C4-2B (cell line): ENCODE data around the gene ZNF724.
"Not testable (repeated sequence)": the region's sequence is repeated elsewhere in the genome, so short reads cannot be mapped to it uniquely, and the experiment has no call there.

ENCODE experiments used
- H3K27ac ChIP-seq: fragments of 450-650 bp; 2 replicates; pipeline ENCODE4 v1.5.1; 2017
- ZFX ChIP-seq: fragments of 450-650 bp; IDR thresholded peaks from 2 replicates; pipeline ENCODE4 v1.6.1; 2017
- TF ChIP-seq, protein P1 (sequence below): fragments of 450-650 bp; conservative IDR thresholded peaks from 2 replicates; pipeline ENCODE4 v1.5.1; 2017; ENCODE audit warnings: mild to moderate bottlenecking

ZNF724 gene

DNA sequence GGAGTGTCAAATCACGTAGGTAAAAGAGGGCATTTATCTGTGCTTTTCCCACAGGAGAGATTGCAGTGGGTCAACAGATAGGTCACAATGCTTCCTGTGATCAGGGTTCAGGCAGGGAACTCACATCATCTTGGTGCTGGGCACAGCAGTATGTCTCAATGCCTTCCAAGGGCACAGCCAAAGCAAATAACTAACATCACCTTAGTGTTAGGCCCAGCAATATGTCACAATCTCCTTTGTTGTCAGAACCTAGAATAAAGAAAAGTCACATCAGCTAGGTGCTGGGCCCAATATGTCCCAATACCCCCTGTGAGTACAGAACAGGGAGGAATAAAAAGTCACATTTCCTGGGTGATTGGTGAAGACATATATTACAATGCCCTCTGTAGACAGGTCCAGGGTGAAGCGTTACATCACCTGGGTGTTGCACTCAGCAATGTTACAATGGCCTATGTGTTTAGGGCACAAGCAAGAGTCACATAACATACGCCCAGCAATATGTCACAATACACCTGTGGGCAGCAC is 11.4 kb upstream of the ZNF724 start:
- TF ChIP-seq ZFX: no peak
- TF ChIP-seq, protein P1, sequence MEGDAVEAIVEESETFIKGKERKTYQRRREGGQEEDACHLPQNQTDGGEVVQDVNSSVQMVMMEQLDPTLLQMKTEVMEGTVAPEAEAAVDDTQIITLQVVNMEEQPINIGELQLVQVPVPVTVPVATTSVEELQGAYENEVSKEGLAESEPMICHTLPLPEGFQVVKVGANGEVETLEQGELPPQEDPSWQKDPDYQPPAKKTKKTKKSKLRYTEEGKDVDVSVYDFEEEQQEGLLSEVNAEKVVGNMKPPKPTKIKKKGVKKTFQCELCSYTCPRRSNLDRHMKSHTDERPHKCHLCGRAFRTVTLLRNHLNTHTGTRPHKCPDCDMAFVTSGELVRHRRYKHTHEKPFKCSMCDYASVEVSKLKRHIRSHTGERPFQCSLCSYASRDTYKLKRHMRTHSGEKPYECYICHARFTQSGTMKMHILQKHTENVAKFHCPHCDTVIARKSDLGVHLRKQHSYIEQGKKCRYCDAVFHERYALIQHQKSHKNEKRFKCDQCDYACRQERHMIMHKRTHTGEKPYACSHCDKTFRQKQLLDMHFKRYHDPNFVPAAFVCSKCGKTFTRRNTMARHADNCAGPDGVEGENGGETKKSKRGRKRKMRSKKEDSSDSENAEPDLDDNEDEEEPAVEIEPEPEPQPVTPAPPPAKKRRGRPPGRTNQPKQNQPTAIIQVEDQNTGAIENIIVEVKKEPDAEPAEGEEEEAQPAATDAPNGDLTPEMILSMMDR: no peak
- no peak overlapping the region for H3K27ac ChIP-seq

DNA sequence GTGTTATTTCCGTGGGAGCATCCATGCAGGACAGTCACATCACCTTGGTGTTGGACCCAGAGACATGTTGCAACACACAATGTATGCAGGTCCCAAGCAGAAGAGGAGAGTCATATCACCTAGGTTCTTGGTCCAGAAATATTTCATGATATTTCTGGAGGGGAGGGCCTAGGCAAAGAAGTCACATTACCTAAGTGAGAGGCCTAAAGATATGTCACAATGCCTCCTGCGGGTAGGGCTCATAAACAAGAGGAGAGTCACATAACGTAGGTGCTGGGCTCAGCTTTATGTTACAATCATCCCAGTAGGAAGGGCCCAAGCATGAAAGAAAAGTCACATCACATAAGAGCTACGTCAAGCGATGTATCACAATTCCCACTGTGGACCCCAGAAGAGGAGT is 10.8 kb upstream of the ZNF724 start:
- no peak overlapping the region for H3K27ac ChIP-seq
- TF ChIP-seq ZFX: no peak
- TF ChIP-seq, protein P1: no peak

DNA sequence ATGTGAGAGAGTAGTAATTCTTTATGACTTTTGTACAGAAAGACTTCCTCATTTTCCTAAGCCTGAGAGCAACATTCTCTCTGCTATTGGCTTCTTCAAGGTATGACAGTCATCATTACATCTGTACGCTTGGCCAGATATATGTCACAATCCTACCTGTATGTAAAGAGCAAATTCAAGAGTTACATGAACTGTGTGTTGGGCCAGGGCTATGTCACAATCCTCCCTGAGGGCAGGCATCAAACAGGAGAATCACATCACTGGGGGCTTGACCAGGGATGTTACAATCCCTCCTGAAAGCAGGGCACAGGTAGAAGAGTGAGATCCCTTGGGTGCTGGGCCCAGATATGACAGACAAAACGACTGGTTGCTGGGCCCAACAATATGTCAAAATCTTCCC is 9.8 kb upstream of the ZNF724 start:
- no peak for TF ChIP-seq ZFX
- TF ChIP-seq, protein P1: no peak

GRCh38 chr19:23255700-23256099 is 5.5 kb upstream of the ZNF724 start:
- peak overlapping the region; percentile 70 for H3K27ac ChIP-seq
- TF ChIP-seq, protein P1: no peak
- TF ChIP-seq ZFX: no peak

More for the DNA sequence above, 9.8 kb upstream of the ZNF724 start:
- no peak overlapping the region for H3K27ac ChIP-seq

- H3K27ac ChIP-seq: peak overlapping the region; percentile 70
- TF ChIP-seq, protein P1: no peak
- TF ChIP-seq ZFX: no peak
Measured at GRCh38 chr19:23254141-23254910, 4.1 kb upstream of the ZNF724 start.

DNA sequence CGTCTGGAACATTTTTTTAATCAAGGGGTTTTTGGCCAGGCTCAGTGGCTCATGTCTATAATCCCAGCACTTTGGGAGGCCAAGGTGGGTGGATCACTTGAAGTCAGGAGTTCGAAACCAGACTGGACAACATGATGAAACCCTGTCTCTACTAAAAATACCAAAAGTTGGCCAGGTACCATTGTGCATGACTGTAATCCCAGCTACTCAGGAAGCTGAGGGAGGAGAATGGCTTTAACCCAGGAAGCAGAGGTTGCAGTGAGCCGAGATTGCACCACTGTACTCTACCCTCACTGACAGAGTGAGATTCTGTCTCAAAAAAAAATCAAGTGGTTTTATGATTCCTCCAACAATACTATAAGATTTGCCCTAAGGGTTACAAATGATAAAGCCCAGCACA is 3.1 kb upstream of the ZNF724 start:
- H3K27ac ChIP-seq: not testable (repeated sequence)

DNA sequence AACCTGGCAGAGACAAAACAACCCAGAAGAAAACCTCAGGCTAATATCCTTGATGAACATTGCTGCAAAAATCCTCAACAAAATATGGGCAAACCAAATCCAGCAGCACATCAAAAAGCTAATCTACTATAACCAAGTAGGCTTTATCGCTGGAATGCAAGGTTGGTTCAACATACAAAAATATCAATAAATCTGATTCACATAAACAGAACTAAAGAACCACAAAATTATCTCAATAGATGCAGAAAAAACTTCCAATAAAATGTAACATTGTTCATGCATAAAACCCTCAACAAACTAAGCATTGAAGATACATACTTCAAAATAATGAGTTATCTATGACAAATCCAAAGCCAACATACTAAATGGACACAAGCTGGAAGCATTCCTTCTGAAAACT is 8.8 kb downstream of the ZNF724 start:
- no peak overlapping the region for H3K27ac ChIP-seq

More for the DNA sequence above, 8.8 kb downstream of the ZNF724 start:
- no peak for TF ChIP-seq ZFX
- TF ChIP-seq, protein P1: no peak
